Dermis blood vessel endothelial cell (primary cell): Measurements from ENCODE around the gene RASA3. TPM values are rescaled to one million over a fixed set of nuclear protein-coding genes. Genes with fewer than 3 reads are reported as not detected.
"Not testable (repeated sequence)": the region's sequence is repeated elsewhere in the genome, so short reads cannot be mapped to it uniquely, and the experiment has no call there.

ENCODE experiments used
- DNase-seq: peaks from one replicate; pipeline ENCODE4 v3.0.0; 2010
- total RNA-seq: library from RNA; depleted of rRNA; stranded (reverse); fragments of >200 nt; gene quantifications from 2 replicates; pipeline ENCODE4 v1.2.3, GENCODE V29; 2014

Gene RASA3
- total RNA-seq, 1 donor from 2014 or later, result 35.4 TPM

DNA sequence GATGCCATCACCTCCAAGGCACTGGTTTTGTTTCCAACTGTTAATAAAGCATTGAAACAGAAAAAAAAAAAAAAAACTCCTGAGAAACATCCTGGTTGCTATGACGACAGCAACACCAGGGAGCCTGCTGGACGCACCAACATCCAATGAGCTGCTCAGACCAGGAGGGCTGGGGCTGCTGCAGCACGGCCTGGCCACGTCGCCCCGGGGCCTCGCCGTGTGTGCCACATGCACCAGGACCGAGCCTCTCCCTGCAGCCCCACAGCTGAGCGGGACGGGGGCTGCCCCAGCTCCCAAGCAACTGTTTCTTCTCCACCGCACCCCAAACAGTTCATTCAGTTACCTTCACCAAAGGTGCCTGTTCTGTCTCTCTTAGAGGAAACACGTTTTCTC is 54.5 kb downstream of the RASA3 start:
- DNase-seq, result peak; percentile 56

DNA sequence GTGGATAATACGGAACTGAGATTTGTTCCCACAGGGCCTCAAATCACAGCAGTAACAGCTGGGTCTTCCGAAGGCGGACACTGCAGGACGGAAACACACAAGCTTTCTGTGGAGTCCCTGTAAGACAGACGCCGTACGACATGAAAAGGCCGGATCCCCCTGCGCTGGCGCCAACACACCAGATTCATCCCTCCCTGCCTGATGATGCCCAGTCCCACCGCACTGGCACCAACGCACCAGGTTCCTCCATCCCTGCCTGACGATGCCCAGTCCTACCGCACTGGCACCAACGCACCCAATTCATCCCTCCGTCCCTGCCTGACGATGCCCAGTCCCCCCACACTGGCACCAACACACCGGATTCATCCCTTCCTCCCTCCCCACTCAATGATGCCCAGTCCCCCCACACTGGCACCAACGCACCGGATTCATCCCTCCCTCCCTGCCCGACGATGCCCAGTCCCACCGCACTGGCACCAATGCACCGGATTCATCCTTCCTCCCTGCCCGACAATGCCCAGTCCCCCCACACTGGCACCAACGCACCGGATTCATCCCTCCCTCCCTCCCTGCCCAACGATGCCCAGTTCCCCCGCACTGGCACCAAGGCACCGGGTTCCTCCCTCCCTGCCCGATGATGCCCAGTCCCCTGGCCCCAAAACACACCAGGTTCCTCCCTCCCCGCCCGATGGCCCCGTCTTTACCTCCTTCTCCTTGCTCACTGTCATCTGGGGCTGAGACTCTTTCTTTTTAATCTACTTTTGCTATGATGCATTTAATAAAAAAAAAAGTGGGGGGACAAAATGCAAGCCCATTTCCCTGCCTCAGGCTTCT is 55.1 kb downstream of the RASA3 start:
- no peak for DNase-seq

- DNase-seq, result no peak
Measured at GRCh38 chr13:114076329-114077090, 55.9 kb downstream of the RASA3 start.

DNA sequence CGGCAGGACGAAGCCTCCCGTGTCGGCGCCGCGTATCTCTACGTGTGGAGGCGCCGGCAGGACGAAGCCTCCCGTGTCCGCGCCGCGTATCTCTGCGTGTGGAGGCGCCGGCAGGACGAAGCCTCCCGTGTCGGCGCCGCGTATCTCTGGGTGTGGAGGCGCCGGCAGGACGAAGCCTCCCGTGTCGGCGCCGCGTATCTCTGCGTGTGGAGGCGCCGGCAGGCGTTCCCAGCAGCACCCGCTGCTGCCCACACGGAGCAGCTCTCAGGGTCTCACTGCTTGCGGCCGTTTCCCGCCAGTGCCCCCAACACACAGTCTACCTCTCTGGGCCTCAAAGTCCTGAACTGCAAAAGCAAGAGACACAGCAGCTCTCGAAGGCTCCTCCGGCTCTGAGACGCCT is 56.6 kb downstream of the RASA3 start:
- not testable (repeated sequence) for DNase-seq

DNA sequence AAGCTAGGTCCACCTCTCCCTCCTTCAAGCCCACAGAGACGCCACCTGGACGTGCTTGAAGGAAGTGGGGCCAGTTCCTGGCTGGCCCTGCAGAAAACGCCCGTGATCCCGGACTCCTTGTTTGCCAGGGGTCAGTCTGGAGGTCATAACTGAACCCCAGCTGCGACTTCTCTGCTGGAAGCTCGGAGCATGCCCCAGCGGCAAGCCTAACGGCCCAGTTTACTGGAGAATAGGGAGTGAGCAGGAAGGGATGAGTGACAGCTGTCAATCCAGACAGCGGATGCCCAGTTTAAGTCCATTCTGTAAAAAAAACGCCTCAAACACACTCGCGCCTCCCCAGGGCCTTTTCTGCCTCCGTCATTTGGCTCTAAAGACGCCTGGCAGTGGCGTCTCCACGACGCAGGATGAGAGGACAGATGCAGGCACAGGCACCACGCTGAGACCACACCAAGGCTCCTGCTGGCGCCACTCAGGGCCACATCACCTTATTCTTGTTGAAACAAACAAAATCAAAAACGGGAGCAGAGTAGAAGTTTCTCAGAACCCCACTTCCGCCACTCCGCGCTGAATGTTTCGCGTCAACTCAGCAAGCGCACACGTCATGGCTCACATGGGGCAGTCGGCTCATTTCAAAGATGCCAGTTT is 57.6 kb downstream of the RASA3 start:
- no peak for DNase-seq

DNA sequence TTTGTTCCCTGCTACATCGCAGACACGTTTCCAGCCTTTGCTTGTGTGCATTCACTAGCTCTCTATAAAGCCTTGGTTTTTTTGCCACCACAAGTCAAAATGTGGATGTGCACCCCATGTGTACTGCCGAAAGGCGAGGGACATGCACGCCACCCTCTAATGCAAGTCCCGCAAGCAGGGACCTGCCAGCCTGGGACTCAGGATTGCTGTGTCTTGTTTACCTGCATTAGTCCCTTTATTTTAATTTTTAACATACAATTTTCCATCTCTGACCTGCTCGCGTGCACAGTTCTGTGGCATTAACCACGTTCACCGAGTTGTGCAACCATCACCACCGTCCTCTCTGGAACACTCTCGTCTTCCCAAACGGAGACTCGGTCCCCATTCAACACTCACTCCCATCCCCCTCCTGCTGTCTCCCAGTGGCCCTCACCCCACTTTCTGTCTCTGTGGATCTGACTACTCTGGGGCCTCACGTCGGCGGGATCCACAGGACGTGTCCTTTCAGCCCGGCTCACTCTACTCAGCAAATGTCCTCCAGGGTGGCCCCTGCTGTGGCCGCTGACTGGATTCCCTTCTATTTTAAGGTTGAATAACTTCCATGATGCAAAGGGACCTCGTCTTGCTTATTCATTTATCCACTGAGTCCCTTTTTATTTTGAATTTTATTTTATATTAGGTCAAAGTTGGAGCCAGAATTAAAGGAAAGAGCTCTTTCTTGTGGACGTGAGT is 58.4 kb downstream of the RASA3 start:
- DNase-seq, result no peak

GRCh38 chr13:114072421-114072820 is 60.0 kb downstream of the RASA3 start:
- peak; percentile 23 for DNase-seq

GRCh38 chr13:114071991-114072390 is 60.4 kb downstream of the RASA3 start:
- peak; percentile 37 for DNase-seq

DNA sequence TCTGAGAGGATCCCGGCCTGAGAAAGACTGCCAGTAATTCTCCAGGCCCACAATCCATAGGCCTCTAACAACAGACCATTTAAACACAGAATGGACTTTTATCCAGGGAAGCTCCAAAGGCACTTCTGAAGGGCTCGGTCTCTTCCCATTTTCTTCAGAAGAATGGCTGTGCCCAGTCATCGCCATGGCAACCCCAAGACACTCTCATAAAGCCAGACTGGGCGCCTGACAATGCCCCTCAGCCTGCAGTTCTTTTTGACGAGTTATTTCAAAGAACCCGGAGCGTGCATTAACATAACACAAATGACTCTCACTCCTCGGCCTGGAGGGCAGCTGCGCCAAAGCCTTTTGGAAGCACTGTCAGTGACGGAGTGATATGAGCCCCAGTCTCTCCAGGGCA is 61.0 kb downstream of the RASA3 start:
- no peak for DNase-seq

- no peak for DNase-seq
Measured at GRCh38 chr13:114070098-114070799, 62.2 kb downstream of the RASA3 start.

DNA sequence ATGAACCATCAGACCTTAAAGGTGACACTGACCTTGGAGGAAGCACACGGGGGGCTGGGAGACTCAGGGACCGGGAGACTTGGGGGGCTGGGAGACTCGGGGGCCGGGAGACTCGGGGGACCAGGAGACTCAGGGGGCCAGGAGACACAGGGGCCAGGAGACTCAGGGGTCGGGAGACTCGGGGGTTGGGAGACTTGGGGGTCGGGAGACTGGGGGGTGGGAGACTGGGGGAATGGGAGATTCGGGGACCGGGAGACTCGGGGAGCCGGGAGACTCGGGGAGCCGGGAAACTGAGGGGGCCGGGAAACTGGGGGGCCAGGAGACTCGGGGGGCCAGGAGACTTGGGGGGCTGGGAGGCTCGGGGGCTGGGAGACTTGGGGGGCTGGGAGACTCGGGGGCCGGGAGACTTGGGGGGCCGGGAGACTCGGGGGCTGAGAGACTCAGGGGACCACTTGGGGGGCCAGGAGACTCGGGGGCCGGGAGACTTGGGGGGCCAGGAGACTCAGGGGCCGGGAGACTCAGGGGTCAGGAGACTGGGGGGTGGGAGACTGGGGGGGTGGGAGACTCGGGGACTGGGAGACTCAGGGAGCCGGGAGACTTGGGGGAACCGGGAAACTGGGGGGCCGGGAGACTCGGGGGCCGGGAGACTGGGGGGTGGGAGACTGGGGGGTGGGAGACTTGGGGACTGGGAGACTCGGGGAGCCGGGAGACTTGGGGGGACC is 62.9 kb downstream of the RASA3 start:
- no peak for DNase-seq

DNA sequence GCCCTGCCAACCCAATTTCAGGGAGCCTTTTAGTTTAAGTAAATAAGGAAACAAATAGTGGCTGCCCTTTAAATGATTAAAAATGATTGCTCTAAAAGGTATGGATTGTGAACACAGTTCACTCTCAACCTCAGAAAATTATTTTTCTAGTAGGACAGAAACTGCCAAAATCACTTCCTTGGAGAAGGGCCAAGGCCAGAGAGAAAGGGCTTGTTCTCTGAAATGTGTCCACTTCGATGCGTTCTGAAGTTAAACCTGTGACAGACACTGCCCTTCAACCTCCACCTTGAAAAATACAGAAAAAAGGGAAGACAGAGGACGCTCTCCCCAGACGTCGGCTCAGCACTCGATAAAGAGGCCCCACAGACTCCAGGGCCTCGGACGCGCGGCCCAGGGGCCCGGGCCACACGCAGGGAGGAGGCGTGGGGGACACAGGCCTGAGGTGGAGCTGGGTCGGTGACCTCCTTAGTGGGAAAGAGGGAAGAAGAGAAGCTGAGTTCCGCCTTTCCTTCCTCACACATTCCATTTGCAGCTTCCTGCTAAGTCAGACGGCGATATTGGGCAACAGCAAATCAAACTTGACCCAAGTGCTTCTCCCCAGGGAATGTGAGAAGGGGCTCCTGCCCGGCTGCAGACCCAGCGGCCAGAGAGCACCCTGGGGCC is 63.6 kb downstream of the RASA3 start:
- peak; percentile 47 for DNase-seq

GRCh38 chr13:114067886-114068651 is 64.4 kb downstream of the RASA3 start:
- no peak for DNase-seq

DNA sequence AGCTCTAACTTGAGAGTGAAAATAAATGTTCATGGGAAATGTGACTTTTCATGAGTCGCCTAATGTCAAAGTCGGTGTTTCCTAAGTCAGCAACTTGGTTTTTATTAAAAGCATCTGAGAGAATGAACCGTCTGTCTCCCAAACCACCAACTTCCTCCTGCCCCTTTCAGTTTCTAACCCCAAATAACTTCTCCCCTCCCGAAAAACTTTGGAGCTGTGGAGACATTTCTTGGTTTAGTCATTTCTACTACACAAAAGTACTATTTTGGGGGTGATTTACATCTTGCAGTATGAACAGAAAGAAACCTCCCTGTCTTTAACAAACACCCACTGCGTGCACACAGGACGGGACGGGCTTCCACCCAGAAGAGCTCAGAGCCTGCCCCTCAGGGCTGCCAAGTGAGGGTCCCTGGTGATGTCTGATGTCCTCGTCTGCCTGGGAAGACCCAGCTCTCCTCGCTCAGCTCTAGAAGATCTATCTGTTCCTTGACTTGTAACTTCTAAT is 65.0 kb downstream of the RASA3 start:
- DNase-seq, result no peak

DNA sequence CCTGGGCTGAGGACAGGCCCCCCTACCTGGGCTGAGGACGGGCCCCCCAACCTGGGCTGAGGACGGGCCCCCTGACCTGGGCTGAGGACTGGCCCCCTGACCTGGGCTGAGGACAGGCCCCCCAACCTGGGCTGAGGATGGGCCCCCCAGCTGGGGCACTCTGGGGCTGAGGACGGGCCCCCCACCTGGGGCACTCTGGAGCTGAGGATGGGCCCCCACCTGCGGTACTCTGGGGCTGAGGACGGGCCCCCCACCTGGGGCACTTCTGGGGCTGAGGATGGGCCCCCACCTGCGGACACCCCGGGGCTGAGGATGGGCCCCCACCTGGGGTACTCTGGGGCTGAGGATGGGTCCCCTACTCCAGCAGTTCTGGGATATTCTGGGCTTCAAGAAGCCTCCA is 65.5 kb downstream of the RASA3 start:
- DNase-seq, result no peak

GRCh38 chr13:114065926-114066774 is 66.3 kb downstream of the RASA3 start:
- DNase-seq, result no peak

DNA sequence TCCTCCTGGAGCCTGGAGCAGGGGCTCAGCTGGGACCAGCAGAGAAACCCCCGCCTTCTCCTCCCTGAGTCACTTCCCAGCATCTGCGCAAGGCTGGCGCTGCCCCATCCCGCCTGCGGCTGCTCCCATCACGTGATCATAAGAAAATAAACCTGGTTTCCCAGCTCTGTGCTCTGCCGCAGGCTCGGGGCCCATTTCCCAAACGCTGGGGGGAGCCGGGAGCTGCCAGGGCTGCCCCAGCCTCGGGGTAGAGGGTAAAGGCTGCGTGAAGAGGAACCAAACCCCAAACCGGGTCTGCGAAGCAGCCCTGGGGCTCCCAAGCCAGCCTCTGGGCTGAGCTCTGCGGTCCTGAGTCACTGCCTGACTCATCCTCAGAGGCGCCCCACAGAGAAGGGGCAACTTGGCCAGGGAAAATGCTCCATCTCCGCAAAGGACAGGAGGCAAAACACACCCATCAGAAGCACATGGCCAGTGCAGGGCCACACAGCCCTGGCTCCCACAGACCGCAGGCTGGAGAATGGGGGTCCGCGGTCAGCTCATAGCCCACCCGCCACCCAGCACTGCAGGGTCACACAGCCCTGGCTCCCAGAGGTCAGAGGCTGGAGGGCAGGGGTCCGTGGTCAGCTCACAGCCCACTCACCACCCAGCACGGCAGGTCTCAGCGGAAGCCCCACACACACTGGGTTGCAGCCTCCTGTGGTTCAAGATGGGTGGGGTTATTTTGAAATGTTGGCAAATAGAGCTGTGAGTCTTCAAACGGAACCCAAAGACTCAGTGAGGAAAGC is 67.1 kb downstream of the RASA3 start:
- DNase-seq, result peak; percentile 95
